Kidney epithelial cell (primary cell): Measurements from ENCODE around the gene PDE6C. TPM values are rescaled to one million over a fixed set of nuclear protein-coding genes. Genes with fewer than 3 reads are reported as not detected.

ENCODE experiments used
- DNase-seq: peaks from one replicate; pipeline ENCODE4 v3.0.0-alpha.2; 2010; ENCODE audit warnings: low read depth
- H3K27me3 ChIP-seq: 2 replicates; pipeline ENCODE4 v1.6.0; 2011; ENCODE audit warnings: low read length; ENCODE audit not compliant: control insufficient read depth, insufficient read depth
- H3K36me3 ChIP-seq: 2 replicates; pipeline ENCODE4 v1.5.1; 2011; ENCODE audit warnings: low read length; ENCODE audit not compliant: control insufficient read depth, insufficient read depth
- H3K4me3 ChIP-seq: 2 replicates; pipeline ENCODE4 v1.5.1; 2011; ENCODE audit warnings: low read depth, mild to moderate bottlenecking, control low read depth, low read length
- CTCF ChIP-seq: IDR thresholded peaks from 2 replicates; pipeline ENCODE4 v1.5.1; 2011; ENCODE audit warnings: mild to moderate bottlenecking, moderate library complexity, low read length, control low read depth, inconsistent platforms; ENCODE audit not compliant: insufficient read depth, poor library complexity, severe bottlenecking
- total RNA-seq: library from RNA; depleted of rRNA; stranded (reverse); fragments of >200 nt; gene quantifications from 2 replicates; pipeline ENCODE4 v1.2.3, GENCODE V29; 2015

The PDE6C gene
- total RNA-seq, 1 donor from 2014 or later = not detected

- peaks cover 26% of the 10 kb centered on the region for H3K27me3 ChIP-seq
- TF ChIP-seq CTCF = no peak
- no peak for DNase-seq
- H3K4me3 ChIP-seq = no peak overlapping the region
- no peaks in the 10 kb centered on the region for H3K36me3 ChIP-seq
Observed at GRCh38 chr10:93599778-93600177, 12.6 kb upstream of the PDE6C start.

- no peak overlapping the region for H3K4me3 ChIP-seq
- DNase-seq = no peak
- TF ChIP-seq CTCF = no peak
- peaks cover 26% of the 10 kb centered on the region for H3K27me3 ChIP-seq
- H3K36me3 ChIP-seq = no peaks in the 10 kb centered on the region
Observed at GRCh38 chr10:93600446-93601145, 11.7 kb upstream of the PDE6C start.

- DNase-seq = no peak
- no peak for TF ChIP-seq CTCF
- Histone ChIP-seq H3K4me3 (peak within 1 kb of the TSS; percentile 12), H3K36me3 (no peaks in the 10 kb centered on the region), H3K27me3 (peaks cover 26% of the 10 kb centered on the region)
Observed at GRCh38 chr10:93601146-93601773, 11.1 kb upstream of the PDE6C start, which contains the start of gene RBP4. Gene RBP4, minus strand, starts transcription at chr10:93601235. Its CDS starts 207 bp downstream, at chr10:93601028.

- peaks cover 26% of the 10 kb centered on the region for H3K27me3 ChIP-seq
Observed at GRCh38 chr10:93601774-93602162, 10.6 kb upstream of the PDE6C start.

GRCh38 chr10:93603023-93603422 is 9.3 kb upstream of the PDE6C start:
- H3K4me3 ChIP-seq = no peak overlapping the region
- no peak for TF ChIP-seq CTCF
- H3K27me3 ChIP-seq = peaks cover 26% of the 10 kb centered on the region
- no peak for DNase-seq
- no peaks in the 10 kb centered on the region for H3K36me3 ChIP-seq

More at GRCh38 chr10:93601774-93602162, 10.6 kb upstream of the PDE6C start:
- no peak overlapping the region for H3K4me3 ChIP-seq
- no peak for TF ChIP-seq CTCF
- DNase-seq = no peak
- no peaks in the 10 kb centered on the region for H3K36me3 ChIP-seq
